Left lung (tissue), 10 donors: ENCODE results near the gene PHKB. TPM values are rescaled to one million over a fixed set of nuclear protein-coding genes. Genes with fewer than 3 reads are reported as not detected.

Experiments used
- ATAC-seq: fragments of 200-7000 bp; cut with Tn5 transposase; one replicate; pipeline ENCODE4 v1.9.1; 2020; ENCODE audit warnings: moderate library complexity
- DNase-seq, 4 donors: peaks; one replicate each; pipeline ENCODE4 v3.0.0-alpha.2; 2013 to 2020
- H3K27ac ChIP-seq, 2 donors: fragments of 200-600 bp; sonication (generic) in 1 of 2; one replicate each; pipeline versions ENCODE4 v1.5.0 to v1.8.0; 2020 to 2021
- H3K27me3 ChIP-seq, 2 donors: fragments of 200-600 bp; sonication (generic) in 1 of 2; one replicate each; pipeline versions ENCODE4 v1.5.0 to v1.8.0; 2020 to 2021
- H3K36me3 ChIP-seq, 2 donors: fragments of 200-600 bp; sonication (generic) in 1 of 2; one replicate each; pipeline versions ENCODE4 v1.5.0 to v1.8.0; 2020 to 2021
- H3K4me1 ChIP-seq, 2 donors: fragments of 200-600 bp; one replicate each; pipeline ENCODE4 v1.8.0; 2021
- H3K4me3 ChIP-seq, 2 donors: fragments of 200-600 bp; sonication (generic) in 1 of 2; one replicate each; pipeline versions ENCODE4 v1.5.0 to v1.8.0; 2020 to 2021; ENCODE audit warnings: mild to moderate bottlenecking in 1 of 2
- H3K9me3 ChIP-seq, 2 donors: fragments of 200-600 bp; sonication (generic) in 1 of 2; one replicate each; pipeline versions ENCODE4 v1.5.0 to v1.8.0; 2020 to 2021
- CTCF ChIP-seq, 2 donors: fragments of 200-600 bp; sonication (generic) in 1 of 2; IDR thresholded peaks; one replicate each; pipeline versions ENCODE4 v1.5.0 to v1.8.0; 2021; ENCODE audit warnings: antibody characterized with exemption in 2 of 2
- intact Hi-C, 2 donors: fragments of 100-400 bp; cut with DNase I; formaldehyde crosslinking; loops; one replicate each; pipeline versions ENCODE4 v1.11.2 to v1.14.2; 2022
- polyA plus RNA-seq, 6 donors: library from polyadenylated mRNA; unstranded; fragments of 120-200 nt; gene quantifications; one replicate each; pipeline ENCODE4 v1.2.1, GENCODE V29; 2013; ENCODE audit not compliant: insufficient read length in 6 of 6
- total RNA-seq, 2 donors: library from RNA; stranded (reverse); fragmentation: NEBNext Ultra II Directional; extraction: Animal tissue kit (Norgen Biotek cat#: 25700); gene quantifications; one replicate each; pipeline ENCODE4 v1.2.1, GENCODE V29; 2021
- donor health status: DM: no; HTN: yes; CAD: no.
- donor health status: DM: no; HTN: no; CAD: no.

Gene PHKB
- total and polyA plus RNA-seq, 8 donors: 76.5 to 104 (median 90.4) TPM

GRCh38 chr16:47728205-47728604 lies 267.1 kb downstream of the PHKB start:
- no peaks in the 10 kb centered on the region for H3K9me3 ChIP-seq
- intact Hi-C loops: no loop called here
- no peak for ATAC-seq

GRCh38 chr16:47729701-47730100 lies 268.6 kb downstream of the PHKB start:
- no peak for ATAC-seq
- intact Hi-C loops: no loop called here
- no peak for DNase-seq

More at GRCh38 chr16:47728205-47728604, 267.1 kb downstream of the PHKB start:
- H3K27ac ChIP-seq: no peak overlapping the region
- H3K36me3 ChIP-seq: no peaks in the 10 kb centered on the region
- DNase-seq: no peak
- no peaks in the 10 kb centered on the region for H3K27me3 ChIP-seq
- H3K4me1 ChIP-seq: no peaks in the 10 kb centered on the region
- no peak for TF ChIP-seq CTCF (IDR thresholded peaks at IDR 0.05)
- no peak overlapping the region for H3K4me3 ChIP-seq

GRCh38 chr16:47731252-47731651 lies 270.1 kb downstream of the PHKB start:
- no peak for ATAC-seq
- no peak overlapping the region for H3K27ac ChIP-seq
- DNase-seq: no peak
- peaks cover 5 to 6% of the 10 kb centered on the region in 2 donors for H3K4me1 ChIP-seq
- H3K27me3 ChIP-seq: no peaks in the 10 kb centered on the region
- no peak overlapping the region for H3K4me3 ChIP-seq
- no peak for TF ChIP-seq CTCF (IDR thresholded peaks at IDR 0.05)
- intact Hi-C loops: no loop called here
- H3K36me3 ChIP-seq: no peaks in the 10 kb centered on the region
- no peaks in the 10 kb centered on the region for H3K9me3 ChIP-seq

More at GRCh38 chr16:47729701-47730100, 268.6 kb downstream of the PHKB start:
- Histone ChIP-seq H3K27ac (no peak overlapping the region), H3K4me1 (peaks cover 1 to 3% of the 10 kb centered on the region in 2 donors), H3K36me3 (no peaks in the 10 kb centered on the region), H3K27me3 (no peaks in the 10 kb centered on the region), H3K4me3 (no peak overlapping the region), H3K9me3 (no peaks in the 10 kb centered on the region)
- TF ChIP-seq CTCF (IDR thresholded peaks at IDR 0.05): no peak

- no peak overlapping the region for H3K27ac ChIP-seq
- intact Hi-C loops: no loop called here
- no peaks in the 10 kb centered on the region for H3K9me3 ChIP-seq
- H3K4me3 ChIP-seq: no peak overlapping the region
- no peaks in the 10 kb centered on the region for H3K36me3 ChIP-seq
- DNase-seq (no peak), ATAC-seq (no peak)
- no peaks in the 10 kb centered on the region for H3K27me3 ChIP-seq
- peaks cover 5 to 6% of the 10 kb centered on the region in 2 donors for H3K4me1 ChIP-seq
- no peak for TF ChIP-seq CTCF (IDR thresholded peaks at IDR 0.05)
Observed at GRCh38 chr16:47732122-47732521, 271.0 kb downstream of the PHKB start.

GRCh38 chr16:47732523-47733111 lies 271.5 kb downstream of the PHKB start:
- H3K27me3 ChIP-seq: no peaks in the 10 kb centered on the region
- H3K9me3 ChIP-seq: no peaks in the 10 kb centered on the region
- H3K36me3 ChIP-seq: no peaks in the 10 kb centered on the region
- no peak overlapping the region for H3K4me3 ChIP-seq
- ATAC-seq (no peak), DNase-seq (no peak)
- intact Hi-C loops: no loop called here
- peaks cover 5 to 6% of the 10 kb centered on the region in 2 donors for H3K4me1 ChIP-seq
- no peak overlapping the region for H3K27ac ChIP-seq
- no peak for TF ChIP-seq CTCF (IDR thresholded peaks at IDR 0.05)
